Testis (tissue), 3 donors: ENCODE data around the gene KDM1B. TPM values are rescaled to one million over a fixed set of nuclear protein-coding genes. Genes with fewer than 3 reads are reported as not detected.

ENCODE experiments used
- DNase-seq: peaks from one replicate; pipeline ENCODE4 v3.0.0-alpha.2; 2019
- H3K27ac ChIP-seq, 2 donors: fragments of 200-600 bp; sonication (generic); one replicate each; pipeline ENCODE4 v1.5.1; 2019
- H3K27me3 ChIP-seq: fragments of 200-600 bp; sonication (generic); one replicate; pipeline ENCODE4 v1.5.1; 2019
- H3K36me3 ChIP-seq: fragments of 200-600 bp; sonication (generic); one replicate; pipeline ENCODE4 v1.5.1; 2017; ENCODE audit warnings: low read depth; ENCODE audit errors: missing control alignments
- H3K4me1 ChIP-seq: fragments of 200-600 bp; sonication (generic); one replicate; pipeline ENCODE4 v1.5.1; 2019
- H3K4me3 ChIP-seq, 2 donors: fragments of 200-600 bp; sonication (generic); one replicate each; pipeline ENCODE4 v1.5.1; 2017 to 2019
- H3K9me3 ChIP-seq: fragments of 200-600 bp; sonication (generic); one replicate; pipeline ENCODE4 v1.5.1; 2017
- POLR2A ChIP-seq: fragments of 450-650 bp; IDR thresholded peaks from one replicate; pipeline ENCODE4 v1.6.1; 2017; ENCODE audit warnings: antibody characterized with exemption, mild to moderate bottlenecking, moderate library complexity
- WGBS, 2 donors: methylation state at CpG; one replicate each; pipeline ENCODE4 v1.1.5; 2018; 5-methylcytosine and 5-hydroxymethylcytosine counted together
- intact Hi-C: fragments of 100-400 bp; cut with DNase I; formaldehyde crosslinking; loops from one replicate; pipeline ENCODE4 v1.15.1; 2023; ENCODE audit warnings: low total_unique reads
- polyA plus RNA-seq: library from polyadenylated mRNA; stranded (reverse); fragments of 350-450 nt; fragmentation: Illumina TruSeq; extraction: RNeasy Lipid Tissue Mini Kit (QIAGEN cat#74804); gene quantifications from one replicate; pipeline ENCODE4 v1.2.3, GENCODE V29; 2014; ENCODE audit warnings: low read depth, low replicate concordance; ENCODE audit not compliant: insufficient read depth
- total RNA-seq, 2 donors: library from RNA; depleted of rRNA; stranded (reverse); fragments of >200 nt; gene quantifications; one replicate each; pipeline ENCODE4 v1.2.3, GENCODE V29; 2016
- TF ChIP-seq, protein P1 (sequence below), 3 experiments: fragments of 450-650 bp in 2 of 3; fragments of 200-600 bp in 1 of 3; sonication (generic) in 1 of 3; IDR thresholded peaks; one replicate each; pipeline ENCODE4 v1.5.1; 2016 to 2019; ENCODE audit warnings: antibody characterized with exemption in 3 of 3, mild to moderate bottlenecking in 2 of 3, moderate library complexity in 1 of 3

The KDM1B gene
- total and polyA plus RNA-seq, 3 donors from 2014 or later: 32.1 to 41.1 (median 38.1) TPM

DNA sequence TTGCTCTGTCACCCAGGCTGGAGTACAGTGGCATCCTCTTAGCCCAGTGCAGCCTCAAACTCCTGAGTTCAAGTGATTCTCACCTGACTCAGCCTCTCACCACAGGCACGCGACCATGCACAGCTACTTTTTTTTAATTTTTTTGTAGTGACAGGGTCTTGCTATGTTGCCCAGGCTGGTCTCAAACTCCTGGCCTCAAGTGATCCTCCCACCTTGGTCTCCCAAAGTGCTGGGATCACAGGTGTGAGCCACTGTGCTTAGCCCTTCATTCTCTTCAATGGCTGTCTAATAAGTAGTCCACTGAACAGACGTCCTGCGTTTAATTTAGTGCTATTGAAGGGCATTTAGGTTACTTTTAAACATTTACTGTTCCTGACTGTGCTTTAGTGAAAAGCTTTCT lies 27.3 kb downstream of the KDM1B start:
- WGBS, 2 donors: 71 to 95% methylated on average over 4 of the region's 4 CpGs
- Histone ChIP-seq H3K36me3 (no peaks in the 10 kb centered on the region), H3K27me3 (no peaks in the 10 kb centered on the region), H3K9me3 (no peaks in the 10 kb centered on the region), H3K4me3 (no peak overlapping the region), H3K4me1 (peaks cover 10% of the 10 kb centered on the region), H3K27ac (no peak overlapping the region)
- no peak for DNase-seq
- TF ChIP-seq, protein P1, sequence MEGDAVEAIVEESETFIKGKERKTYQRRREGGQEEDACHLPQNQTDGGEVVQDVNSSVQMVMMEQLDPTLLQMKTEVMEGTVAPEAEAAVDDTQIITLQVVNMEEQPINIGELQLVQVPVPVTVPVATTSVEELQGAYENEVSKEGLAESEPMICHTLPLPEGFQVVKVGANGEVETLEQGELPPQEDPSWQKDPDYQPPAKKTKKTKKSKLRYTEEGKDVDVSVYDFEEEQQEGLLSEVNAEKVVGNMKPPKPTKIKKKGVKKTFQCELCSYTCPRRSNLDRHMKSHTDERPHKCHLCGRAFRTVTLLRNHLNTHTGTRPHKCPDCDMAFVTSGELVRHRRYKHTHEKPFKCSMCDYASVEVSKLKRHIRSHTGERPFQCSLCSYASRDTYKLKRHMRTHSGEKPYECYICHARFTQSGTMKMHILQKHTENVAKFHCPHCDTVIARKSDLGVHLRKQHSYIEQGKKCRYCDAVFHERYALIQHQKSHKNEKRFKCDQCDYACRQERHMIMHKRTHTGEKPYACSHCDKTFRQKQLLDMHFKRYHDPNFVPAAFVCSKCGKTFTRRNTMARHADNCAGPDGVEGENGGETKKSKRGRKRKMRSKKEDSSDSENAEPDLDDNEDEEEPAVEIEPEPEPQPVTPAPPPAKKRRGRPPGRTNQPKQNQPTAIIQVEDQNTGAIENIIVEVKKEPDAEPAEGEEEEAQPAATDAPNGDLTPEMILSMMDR (IDR thresholded peaks at IDR 0.05): no peak
- no peak for TF ChIP-seq POLR2A
- intact Hi-C loops: no loop called here

GRCh38 chr6:18183766-18184165 lies 28.5 kb downstream of the KDM1B start:
- TF ChIP-seq, protein P1 (IDR thresholded peaks at IDR 0.05): no peak
- TF ChIP-seq POLR2A: no peak
- no peak overlapping the region for H3K4me3 ChIP-seq
- H3K27ac ChIP-seq: no peak overlapping the region
- no peak for DNase-seq
- no peaks in the 10 kb centered on the region for H3K36me3 ChIP-seq
- peaks cover 10% of the 10 kb centered on the region for H3K4me1 ChIP-seq
- no peaks in the 10 kb centered on the region for H3K9me3 ChIP-seq
- intact Hi-C loops: no loop called here
- 45 to 57% methylated on average over 4 of the region's 4 CpGs for WGBS, 2 donors
- H3K27me3 ChIP-seq: no peaks in the 10 kb centered on the region

DNA sequence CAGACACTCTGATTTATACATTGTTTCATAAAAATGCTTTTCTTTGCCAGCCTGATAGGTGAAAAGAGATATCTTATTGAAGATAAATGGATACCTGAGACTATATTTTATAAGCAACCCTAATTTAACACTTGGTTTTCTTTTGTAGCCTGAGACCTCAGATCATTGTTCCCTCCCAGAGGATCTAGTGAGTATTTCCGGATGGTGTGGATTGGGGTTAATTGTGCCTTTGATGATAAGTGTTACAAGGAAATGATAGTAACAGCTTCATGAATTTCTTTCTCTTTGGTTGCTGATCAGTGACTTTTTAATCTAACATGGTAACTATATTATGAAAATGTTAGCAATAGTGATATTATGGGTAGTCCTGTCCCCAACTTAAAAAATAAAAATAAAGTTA lies 30.4 kb downstream of the KDM1B start:
- intact Hi-C loops: no loop called here
- Histone ChIP-seq H3K4me3 (no peak overlapping the region), H3K27me3 (no peaks in the 10 kb centered on the region), H3K4me1 (peaks cover 10% of the 10 kb centered on the region), H3K27ac (no peak overlapping the region), H3K36me3 (no peaks in the 10 kb centered on the region), H3K9me3 (no peaks in the 10 kb centered on the region)
- 42 to 53% methylated on average over 1 of the region's 1 CpG for WGBS, 2 donors
- no peak for DNase-seq
- TF ChIP-seq POLR2A: no peak
- TF ChIP-seq, protein P1 (IDR thresholded peaks at IDR 0.05): no peak

GRCh38 chr6:18186033-18186432 lies 30.8 kb downstream of the KDM1B start:
- no peak for DNase-seq
- intact Hi-C loops: no loop called here
- Histone ChIP-seq H3K9me3 (no peaks in the 10 kb centered on the region), H3K4me3 (no peak overlapping the region), H3K4me1 (peaks cover 10% of the 10 kb centered on the region), H3K36me3 (no peaks in the 10 kb centered on the region), H3K27ac (no peak overlapping the region), H3K27me3 (no peaks in the 10 kb centered on the region)
- 47 to 57% methylated on average over 2 of the region's 2 CpGs for WGBS, 2 donors
- TF ChIP-seq POLR2A: no peak
- TF ChIP-seq, protein P1 (IDR thresholded peaks at IDR 0.05): no peak

DNA sequence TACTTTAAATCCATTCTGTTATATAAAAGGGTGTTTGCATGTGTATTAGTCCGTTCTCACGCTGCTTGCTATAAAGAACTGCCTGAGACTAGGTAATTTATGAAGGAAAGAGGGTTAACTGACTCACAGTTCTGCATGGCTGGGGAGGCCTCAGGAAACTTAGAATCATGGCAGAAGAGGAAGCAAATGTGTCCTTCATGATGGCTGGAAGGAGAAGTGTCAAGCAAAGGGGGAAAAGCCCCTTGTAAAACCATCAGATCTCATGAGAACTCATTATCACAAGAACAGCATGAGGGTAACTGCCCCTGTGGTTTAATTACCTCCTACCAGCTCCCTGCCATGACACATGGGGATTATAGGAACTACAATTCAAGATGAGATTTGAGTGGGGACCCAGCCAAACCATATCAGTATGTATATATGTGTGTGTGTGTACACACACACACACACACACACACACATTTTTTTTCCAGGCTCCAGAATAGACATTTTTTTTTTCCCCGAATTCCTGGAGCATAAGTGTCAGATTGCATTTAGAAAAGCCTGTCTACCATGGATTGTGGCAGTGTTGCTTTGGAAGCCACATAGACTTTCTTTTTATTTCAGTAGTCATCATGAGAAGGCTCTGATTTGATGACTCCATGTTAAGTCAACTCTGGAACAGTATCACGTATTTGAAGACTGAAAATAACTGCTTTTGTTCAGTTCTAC lies 31.5 kb downstream of the KDM1B start:
- intact Hi-C loops: no loop called here

More for the DNA sequence above, 31.5 kb downstream of the KDM1B start:
- no peak for TF ChIP-seq POLR2A
- TF ChIP-seq, protein P1 (IDR thresholded peaks at IDR 0.05): no peak
- Histone ChIP-seq H3K36me3 (no peaks in the 10 kb centered on the region), H3K4me3 (no peak overlapping the region), H3K4me1 (peaks cover 10% of the 10 kb centered on the region), H3K27me3 (no peaks in the 10 kb centered on the region), H3K27ac (no peak overlapping the region), H3K9me3 (no peaks in the 10 kb centered on the region)
- no peak for DNase-seq
- WGBS, 2 donors: 81 to 83% methylated on average over 4 of the region's 4 CpGs
